Left forelimb (tissue), 1 donor: ENCODE results near the gene PPM1L.

Experiments used
- DNase-seq: peaks from one replicate; pipeline ENCODE4 v3.0.0-alpha.2; 2018; ENCODE audit warnings: low spot score

Gene PPM1L

DNA sequence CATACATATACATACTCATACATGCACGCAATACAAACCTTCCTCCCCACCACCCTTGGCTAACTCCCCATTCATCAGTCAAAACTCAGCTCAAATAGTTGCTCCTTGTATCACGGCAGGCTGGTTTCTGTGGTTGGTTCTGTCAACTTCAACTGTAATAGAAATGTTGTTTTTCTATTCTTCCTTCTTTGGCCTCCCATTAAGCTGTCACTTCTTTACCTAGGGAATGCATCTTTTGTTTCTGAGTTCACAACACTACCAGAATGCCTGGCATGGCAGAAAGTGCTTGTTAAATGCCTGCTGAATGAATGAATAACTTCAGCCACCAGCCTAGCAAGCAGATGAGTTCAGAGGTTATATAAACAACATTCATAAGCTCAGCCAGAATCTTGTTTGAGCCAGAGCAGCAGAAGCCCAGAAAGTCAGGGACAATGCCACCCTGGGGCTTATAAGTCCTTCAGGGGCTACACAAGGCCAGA is 286.0 kb downstream of the PPM1L start:
- DNase-seq = no peak

GRCh38 chr3:161043336-161044035 is 287.5 kb downstream of the PPM1L start:
- DNase-seq = no peak

DNA sequence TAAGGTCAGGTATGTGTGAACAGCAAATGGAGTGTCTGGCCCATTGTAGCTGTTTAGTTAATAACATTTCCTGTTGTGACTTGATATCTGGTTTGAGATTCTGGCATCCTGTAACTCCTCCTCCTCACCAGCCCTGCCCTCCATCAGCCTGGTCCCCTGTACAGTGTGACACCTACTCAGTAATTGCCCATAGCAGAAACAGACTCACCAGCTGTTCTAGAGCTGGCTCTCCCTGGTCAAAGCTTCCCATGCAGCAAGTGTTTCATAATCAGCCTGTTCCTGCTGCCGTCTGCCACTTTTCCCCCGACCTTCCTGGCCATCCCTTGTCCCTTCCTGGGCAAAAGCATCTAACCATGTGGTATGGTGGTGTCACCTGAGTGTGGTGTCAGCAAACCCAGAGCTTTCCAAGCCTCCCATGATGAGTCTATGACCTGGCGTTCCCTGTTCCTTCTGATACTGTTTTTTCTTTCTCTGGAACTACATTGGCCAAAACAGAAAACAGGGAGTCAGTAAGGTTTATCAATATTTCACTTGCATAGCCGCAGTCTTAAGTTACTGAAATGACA is 293.7 kb downstream of the PPM1L start:
- DNase-seq = no peak

GRCh38 chr3:161050935-161051334 is 294.9 kb downstream of the PPM1L start:
- no peak for DNase-seq

DNA sequence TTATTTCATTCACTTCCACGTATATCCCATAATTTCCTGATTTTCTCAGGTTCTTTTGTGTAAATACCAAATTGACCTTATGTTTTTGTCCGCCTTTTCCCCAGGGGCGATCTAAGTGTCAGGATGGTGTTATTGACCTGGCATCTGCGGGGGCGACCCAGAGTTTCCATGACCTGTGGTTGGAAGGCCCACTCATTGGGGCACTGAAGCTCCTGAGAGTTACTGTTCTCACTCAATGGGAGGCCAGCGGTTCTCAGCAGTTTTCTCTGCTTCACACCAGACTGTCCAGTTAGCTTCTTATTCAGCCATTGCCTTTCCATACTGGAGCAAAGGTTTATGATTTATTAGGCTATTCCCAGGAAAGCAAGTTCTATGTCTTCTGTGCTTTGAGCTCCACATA is 295.8 kb downstream of the PPM1L start:
- no peak for DNase-seq

- no peak for DNase-seq
These were observed 299.0 kb downstream of the PPM1L start for GRCh38 chr3:161054860-161055604.

DNA sequence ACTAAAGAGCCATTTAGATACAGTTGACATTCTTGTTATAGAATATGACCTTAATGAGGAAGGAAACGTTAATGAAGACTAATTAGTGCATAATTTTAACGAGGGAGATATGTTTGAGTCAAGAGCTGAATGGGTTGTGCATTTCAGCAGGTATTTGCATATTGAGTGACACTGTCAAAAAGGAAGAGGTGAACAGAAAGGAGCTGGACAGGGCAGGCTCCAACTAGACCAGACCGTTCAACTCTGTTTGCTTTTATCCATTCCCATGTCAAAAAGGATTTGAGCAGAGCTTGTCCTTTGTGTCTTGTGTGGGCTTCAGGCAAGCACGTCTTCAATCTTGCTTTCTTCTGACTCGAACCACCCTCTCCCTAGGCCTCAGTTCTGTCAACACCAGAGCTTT is 308.4 kb downstream of the PPM1L start:
- DNase-seq = no peak

DNA sequence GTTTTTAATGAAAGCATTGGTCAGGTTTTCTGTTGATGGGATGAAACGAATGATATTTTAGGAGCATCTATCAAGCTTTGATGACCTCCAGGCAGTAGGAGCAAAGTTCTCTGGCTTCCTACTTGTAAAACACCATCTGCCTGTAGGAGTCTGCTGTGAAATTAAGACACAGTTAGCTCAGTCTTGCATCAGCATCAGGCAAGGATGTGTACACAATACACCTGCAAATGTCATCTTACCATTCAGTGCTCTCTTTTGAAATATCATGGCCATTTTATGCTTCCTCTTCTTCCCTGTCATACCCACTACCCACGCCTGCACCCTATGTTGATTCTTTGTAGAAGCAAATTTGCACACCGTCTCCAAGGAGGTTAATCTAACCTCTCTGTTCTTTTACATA is 310.9 kb downstream of the PPM1L start:
- DNase-seq = no peak

GRCh38 chr3:161067335-161067734 is 311.3 kb downstream of the PPM1L start:
- DNase-seq = no peak

GRCh38 chr3:161069511-161070251 is 313.6 kb downstream of the PPM1L start:
- DNase-seq = no peak

DNA sequence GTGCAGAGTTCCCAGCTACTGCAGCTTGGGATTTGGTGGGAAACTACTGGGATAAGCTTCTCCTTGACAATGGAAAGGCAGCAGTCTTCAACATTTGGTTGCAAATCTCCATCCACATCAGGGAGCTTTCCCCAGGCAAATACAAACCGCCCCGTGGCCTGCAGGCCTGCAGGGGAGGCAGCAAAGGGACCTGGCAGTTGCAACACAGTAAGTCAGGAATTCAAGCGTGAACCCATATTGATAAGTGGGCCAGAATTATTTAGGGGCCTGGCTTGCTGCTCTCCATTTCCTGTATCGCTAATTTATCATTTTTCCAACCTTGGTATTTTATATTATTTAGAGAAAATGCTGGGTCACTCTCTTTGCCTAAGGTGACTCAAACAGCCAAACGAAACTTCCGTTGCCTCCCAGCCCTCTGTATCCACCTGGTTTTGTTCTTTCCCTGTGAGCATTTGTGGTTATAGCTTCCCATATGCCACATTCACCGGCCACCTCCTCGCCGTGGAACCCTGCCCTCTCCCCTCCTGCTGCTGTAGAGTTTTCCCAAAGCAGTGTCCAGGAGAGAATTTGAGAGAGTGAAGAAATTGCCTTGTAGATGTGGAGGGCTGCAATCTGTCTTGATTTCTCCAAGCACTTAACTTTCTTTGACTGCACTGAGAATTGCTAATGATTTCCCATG is 314.4 kb downstream of the PPM1L start:
- no peak for DNase-seq

- no peak for DNase-seq
These were observed 315.1 kb downstream of the PPM1L start for GRCh38 chr3:161070980-161071663.

DNA sequence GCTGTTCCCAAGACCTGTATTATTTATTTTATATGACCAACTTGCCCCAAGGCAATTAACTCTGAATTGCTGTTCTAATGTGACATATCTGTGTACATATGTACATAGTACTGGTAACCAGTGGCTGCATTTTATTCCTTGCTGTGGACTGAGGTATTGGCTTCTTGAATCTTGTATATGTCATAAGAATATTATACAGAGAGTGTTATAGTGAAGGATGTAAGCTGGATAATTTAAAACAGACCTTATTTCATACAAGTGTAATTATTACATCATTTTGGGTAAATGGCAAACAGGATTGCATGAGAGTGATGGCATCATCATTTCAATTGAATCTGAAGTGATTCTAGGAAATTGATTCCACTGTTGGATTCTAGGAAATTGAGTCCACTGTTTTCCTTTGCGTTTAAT is 316.2 kb downstream of the PPM1L start:
- no peak for DNase-seq

DNA sequence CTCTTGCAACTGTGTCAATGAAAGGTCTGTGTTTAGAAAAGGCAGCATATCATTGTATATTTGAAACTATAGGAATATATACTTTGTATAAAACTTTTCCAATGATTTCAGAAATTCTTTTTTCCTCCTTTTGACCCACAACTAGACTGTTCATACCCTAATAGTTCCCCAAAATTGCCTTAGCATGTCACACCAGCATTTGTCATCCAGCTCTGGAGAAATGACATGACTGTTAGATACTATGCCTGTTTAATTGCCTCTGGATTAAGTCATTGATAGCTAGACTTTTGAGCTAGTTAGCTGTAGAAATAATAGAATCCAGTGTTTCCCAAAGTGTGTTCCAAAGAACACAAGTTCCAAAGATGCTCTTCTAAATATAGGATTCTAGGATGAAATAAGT is 316.7 kb downstream of the PPM1L start:
- no peak for DNase-seq

- DNase-seq = no peak
These were observed 317.1 kb downstream of the PPM1L start for GRCh38 chr3:161073181-161073580.

- DNase-seq = no peak
These were observed 325.6 kb downstream of the PPM1L start for GRCh38 chr3:161081633-161082032.

GRCh38 chr3:161082063-161082462 is 326.0 kb downstream of the PPM1L start:
- no peak for DNase-seq

DNA sequence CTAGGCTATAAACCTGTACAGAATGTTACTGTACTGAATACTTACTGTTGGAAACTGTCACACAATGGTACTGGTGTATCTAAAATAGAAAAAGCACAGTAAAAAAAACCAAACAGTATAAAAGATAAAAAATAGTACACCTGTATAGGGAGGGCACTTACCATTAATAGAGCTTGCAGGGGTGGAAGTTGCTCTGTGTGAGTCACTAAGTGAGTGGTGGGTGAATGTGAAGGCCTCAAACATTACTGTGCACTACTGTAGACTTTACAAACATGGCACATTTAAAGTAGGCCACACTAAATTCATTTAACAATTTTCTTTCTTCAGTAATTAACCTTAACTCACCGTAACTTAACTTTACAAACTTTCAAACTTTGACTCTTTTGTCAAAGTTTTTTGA is 327.1 kb downstream of the PPM1L start:
- no peak for DNase-seq

DNA sequence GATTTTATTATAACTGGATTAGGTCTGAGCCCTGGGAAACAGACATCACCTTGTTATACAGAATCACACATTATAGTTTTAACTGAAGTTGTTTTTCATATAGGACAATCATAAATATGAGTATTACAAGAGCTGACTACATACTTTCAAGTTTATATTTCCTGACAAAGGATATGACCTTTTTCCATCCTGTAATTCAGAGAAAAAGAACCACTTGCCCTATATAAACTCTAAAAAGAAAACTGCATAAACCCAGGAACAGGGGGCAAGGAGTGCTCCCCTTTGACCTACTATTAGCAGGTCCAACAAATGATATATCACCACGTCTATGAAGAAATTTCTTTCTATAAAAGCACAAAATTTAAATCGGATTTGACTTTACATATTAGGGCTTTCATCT is 328.2 kb downstream of the PPM1L start:
- no peak for DNase-seq

DNA sequence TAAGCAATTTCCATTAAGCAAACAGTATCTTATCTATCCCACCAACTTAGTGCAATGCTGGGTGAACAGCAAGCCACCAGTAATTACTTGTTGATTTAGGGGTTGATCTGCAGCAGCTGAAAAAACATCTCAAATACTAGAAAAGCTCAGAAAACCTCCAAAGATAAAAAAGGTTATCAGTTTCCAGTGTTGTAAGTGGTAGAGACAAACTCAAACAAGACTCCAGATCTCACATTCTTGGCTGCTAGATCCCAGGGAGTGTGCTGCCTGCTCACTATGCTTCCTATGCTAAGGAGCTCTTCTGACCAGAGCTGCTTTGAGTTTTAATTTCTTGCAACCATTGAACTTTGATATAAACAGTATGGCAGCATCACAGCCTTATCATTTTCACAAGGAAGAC is 337.9 kb downstream of the PPM1L start:
- DNase-seq = no peak

DNA sequence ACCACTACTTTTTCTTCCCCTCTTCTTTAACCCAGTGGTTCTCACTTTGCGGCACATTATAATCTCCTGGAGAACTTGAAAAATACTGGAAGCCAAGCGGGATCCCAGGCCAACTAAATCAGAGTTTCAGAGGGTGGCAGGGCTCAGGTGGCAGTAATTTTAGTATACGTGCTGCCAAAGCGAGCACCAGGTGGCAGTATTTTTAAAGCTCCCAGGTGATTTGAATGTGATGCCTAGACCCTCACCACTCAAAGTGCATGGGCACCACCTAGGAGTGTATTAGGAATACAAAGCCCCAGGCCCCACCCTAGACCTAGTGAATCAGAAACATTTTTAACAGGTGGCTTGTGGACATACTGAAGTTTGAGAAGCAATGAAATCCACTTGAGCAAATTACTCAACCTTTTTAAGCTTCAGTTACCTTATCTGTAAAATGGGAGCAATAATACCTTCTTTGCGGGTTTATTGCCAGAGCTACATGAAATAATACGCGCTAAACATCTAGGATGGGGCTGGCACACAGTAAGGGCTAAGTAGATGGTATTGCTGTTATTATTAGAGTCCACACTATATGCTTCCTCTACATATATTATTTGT is 340.8 kb downstream of the PPM1L start:
- no peak for DNase-seq
